HL-60 (cell line): ENCODE results near the gene KRTAP3-3.

Source experiments
- DNase-seq, 2 experiments: peaks; one replicate each; pipeline ENCODE4 v3.0.0-alpha.2; 2010 to 2020; ENCODE audit warnings: low read depth in 1 of 2, low spot score in 1 of 2
- H3K27ac ChIP-seq: fragments of 250-450 bp; sonication (Bioruptor Pico); replicated peaks from 2 replicates; pipeline ENCODE4 v1.5.1; 2020; ENCODE audit warnings: mild to moderate bottlenecking, moderate library complexity
- H3K27me3 ChIP-seq: fragments of 250-450 bp; sonication (Bioruptor Pico); 2 replicates; pipeline ENCODE4 v1.5.1; 2021; ENCODE audit warnings: mild to moderate bottlenecking, moderate library complexity; ENCODE audit not compliant: insufficient read depth, poor library complexity, severe bottlenecking
- H3K4me3 ChIP-seq: replicated peaks from 2 replicates; pipeline ENCODE4 v1.5.1; 2011; ENCODE audit warnings: mild to moderate bottlenecking, control low read depth, low read length; ENCODE audit not compliant: insufficient read depth
- GABPA ChIP-seq: IDR thresholded peaks from 2 replicates; pipeline ENCODE4 v1.6.1; 2012; ENCODE audit warnings: low read depth
- POLR2AphosphoS5 ChIP-seq: IDR thresholded peaks from 2 replicates; pipeline ENCODE4 v1.6.1; 2012; ENCODE audit warnings: low read depth
- SPI1 ChIP-seq: IDR thresholded peaks from 2 replicates; pipeline ENCODE4 v1.6.1; 2012; ENCODE audit warnings: low read depth, mild to moderate bottlenecking, borderline replicate concordance
- TF ChIP-seq, protein P1 (sequence below): IDR thresholded peaks from one replicate; pipeline ENCODE4 v1.5.1; 2011; ENCODE audit warnings: low read length, control low read depth, inconsistent platforms; ENCODE audit not compliant: insufficient read depth
- TF ChIP-seq, protein P2 (sequence below): IDR thresholded peaks from 2 replicates; pipeline ENCODE4 v1.6.1; 2012; ENCODE audit warnings: low read depth; ENCODE audit not compliant: insufficient replicate concordance

Gene KRTAP3-3

DNA sequence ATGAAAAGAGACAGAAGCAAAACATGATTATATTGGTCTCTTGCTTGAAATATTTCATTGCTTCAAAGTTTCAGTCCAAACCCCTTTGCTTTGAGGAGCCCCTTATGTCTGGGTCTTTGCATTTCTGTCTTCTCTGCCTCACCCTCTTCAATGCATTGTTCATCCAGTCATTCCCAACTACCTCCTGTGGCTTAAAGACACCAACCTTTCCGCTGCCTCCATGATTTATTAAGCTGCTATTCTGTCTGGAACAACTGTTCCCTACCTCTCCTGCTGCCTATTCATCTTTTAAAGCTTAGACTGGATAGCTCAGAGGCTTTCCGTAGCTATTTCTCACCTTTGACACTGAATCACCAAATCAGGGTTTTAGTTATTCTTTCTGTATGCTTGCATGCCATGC lies 3.4 kb upstream of the KRTAP3-3 start:
- DNase-seq: no peak
- TF ChIP-seq, protein P1, sequence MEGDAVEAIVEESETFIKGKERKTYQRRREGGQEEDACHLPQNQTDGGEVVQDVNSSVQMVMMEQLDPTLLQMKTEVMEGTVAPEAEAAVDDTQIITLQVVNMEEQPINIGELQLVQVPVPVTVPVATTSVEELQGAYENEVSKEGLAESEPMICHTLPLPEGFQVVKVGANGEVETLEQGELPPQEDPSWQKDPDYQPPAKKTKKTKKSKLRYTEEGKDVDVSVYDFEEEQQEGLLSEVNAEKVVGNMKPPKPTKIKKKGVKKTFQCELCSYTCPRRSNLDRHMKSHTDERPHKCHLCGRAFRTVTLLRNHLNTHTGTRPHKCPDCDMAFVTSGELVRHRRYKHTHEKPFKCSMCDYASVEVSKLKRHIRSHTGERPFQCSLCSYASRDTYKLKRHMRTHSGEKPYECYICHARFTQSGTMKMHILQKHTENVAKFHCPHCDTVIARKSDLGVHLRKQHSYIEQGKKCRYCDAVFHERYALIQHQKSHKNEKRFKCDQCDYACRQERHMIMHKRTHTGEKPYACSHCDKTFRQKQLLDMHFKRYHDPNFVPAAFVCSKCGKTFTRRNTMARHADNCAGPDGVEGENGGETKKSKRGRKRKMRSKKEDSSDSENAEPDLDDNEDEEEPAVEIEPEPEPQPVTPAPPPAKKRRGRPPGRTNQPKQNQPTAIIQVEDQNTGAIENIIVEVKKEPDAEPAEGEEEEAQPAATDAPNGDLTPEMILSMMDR: no peak
- TF ChIP-seq, protein P2, sequence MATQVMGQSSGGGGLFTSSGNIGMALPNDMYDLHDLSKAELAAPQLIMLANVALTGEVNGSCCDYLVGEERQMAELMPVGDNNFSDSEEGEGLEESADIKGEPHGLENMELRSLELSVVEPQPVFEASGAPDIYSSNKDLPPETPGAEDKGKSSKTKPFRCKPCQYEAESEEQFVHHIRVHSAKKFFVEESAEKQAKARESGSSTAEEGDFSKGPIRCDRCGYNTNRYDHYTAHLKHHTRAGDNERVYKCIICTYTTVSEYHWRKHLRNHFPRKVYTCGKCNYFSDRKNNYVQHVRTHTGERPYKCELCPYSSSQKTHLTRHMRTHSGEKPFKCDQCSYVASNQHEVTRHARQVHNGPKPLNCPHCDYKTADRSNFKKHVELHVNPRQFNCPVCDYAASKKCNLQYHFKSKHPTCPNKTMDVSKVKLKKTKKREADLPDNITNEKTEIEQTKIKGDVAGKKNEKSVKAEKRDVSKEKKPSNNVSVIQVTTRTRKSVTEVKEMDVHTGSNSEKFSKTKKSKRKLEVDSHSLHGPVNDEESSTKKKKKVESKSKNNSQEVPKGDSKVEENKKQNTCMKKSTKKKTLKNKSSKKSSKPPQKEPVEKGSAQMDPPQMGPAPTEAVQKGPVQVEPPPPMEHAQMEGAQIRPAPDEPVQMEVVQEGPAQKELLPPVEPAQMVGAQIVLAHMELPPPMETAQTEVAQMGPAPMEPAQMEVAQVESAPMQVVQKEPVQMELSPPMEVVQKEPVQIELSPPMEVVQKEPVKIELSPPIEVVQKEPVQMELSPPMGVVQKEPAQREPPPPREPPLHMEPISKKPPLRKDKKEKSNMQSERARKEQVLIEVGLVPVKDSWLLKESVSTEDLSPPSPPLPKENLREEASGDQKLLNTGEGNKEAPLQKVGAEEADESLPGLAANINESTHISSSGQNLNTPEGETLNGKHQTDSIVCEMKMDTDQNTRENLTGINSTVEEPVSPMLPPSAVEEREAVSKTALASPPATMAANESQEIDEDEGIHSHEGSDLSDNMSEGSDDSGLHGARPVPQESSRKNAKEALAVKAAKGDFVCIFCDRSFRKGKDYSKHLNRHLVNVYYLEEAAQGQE: no peak
- TF ChIP-seq GABPA: no peak
- TF ChIP-seq SPI1: no peak

DNA sequence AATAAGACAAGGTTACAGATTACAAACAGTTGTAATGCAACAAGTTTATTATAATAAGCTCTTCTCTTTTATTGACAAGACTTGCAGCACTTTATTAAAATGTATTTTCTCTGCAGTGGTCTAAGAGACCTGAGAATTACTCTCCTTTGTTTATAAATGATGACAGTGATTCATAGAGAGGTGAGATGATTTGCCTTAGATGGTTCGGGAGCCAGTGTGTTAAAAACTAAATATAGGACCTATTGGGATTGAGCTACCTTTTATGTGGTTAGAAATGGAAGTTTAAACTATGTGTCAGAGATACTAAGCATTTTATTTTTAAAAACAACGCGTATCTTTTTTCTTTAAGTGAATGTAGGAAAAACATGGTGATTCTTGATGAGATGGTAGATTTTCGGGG lies 2.9 kb upstream of the KRTAP3-3 start:
- no peak overlapping the region for H3K27ac ChIP-seq
- H3K4me3 ChIP-seq: no peak overlapping the region
- TF ChIP-seq, protein P2: no peak
- TF ChIP-seq, protein P1: no peak
- TF ChIP-seq GABPA (no peak), SPI1 (no peak)
- DNase-seq: no peak
- H3K27me3 ChIP-seq: peaks cover 4% of the 10 kb centered on the region

More for the DNA sequence above, 3.4 kb upstream of the KRTAP3-3 start:
- H3K27me3 ChIP-seq: peaks cover 4% of the 10 kb centered on the region
- H3K4me3 ChIP-seq: no peak overlapping the region
- no peak overlapping the region for H3K27ac ChIP-seq

DNA sequence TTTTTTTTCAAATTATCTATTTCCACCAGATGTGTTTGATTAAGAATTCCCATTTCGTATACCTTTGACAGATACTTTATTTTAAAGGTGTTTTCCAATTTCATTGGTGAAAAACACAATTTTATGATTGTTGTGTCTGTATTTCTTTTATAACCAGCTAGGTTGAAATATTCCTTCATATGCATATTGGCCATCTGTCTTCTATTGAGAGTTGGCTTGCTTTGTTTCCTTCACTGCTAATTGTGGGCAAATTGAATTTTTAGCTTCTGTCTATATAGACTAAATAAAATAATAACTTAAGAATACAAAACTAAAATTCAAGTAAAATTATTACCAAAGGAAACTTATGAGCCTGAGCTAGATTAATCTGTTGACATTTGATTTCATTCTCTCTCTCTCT lies 1.2 kb upstream of the KRTAP3-3 start:
- no peak for TF ChIP-seq POLR2AphosphoS5
- no peak for TF ChIP-seq SPI1
- TF ChIP-seq, protein P1: no peak
- TF ChIP-seq GABPA: no peak
- TF ChIP-seq, protein P2: no peak
- no peak for DNase-seq
- H3K4me3 ChIP-seq: no peak overlapping the region
- H3K27me3 ChIP-seq: peaks cover 4% of the 10 kb centered on the region
- no peak overlapping the region for H3K27ac ChIP-seq
